H9 (cell line): ENCODE measurements around the gene MAPT. TPM values are rescaled to one million over a fixed set of nuclear protein-coding genes. Genes with fewer than 3 reads are reported as not detected.

ENCODE experiments used
- DNase-seq: peaks from one replicate; pipeline ENCODE4 v3.0.0-alpha.2; 2017
- H2AFZ ChIP-seq: one replicate; pipeline ENCODE4 v1.6.1; 2013; ENCODE audit warnings: mild to moderate bottlenecking, low read length, control low read depth, moderate library complexity
- H2AK5ac ChIP-seq: 2 replicates; pipeline ENCODE4 v1.6.1; 2013; ENCODE audit warnings: low read length, control low read depth, mixed read lengths; ENCODE audit not compliant: insufficient read length
- H2BK120ac ChIP-seq: one replicate; pipeline ENCODE4 v1.6.1; 2013; ENCODE audit warnings: low read depth, mild to moderate bottlenecking, low read length, control low read depth, inconsistent platforms; ENCODE audit not compliant: poor library complexity, severe bottlenecking
- H2BK12ac ChIP-seq: 2 replicates; pipeline ENCODE4 v1.6.1; 2013; ENCODE audit warnings: low read length, control low read depth, mixed read lengths, low read depth; ENCODE audit not compliant: insufficient read length
- H2BK15ac ChIP-seq: 2 replicates; pipeline ENCODE4 v1.6.1; 2013; ENCODE audit warnings: low read depth, low read length, control low read depth
- H2BK20ac ChIP-seq: one replicate; pipeline ENCODE4 v1.6.1; 2013; ENCODE audit warnings: low read depth, mild to moderate bottlenecking, low read length, control low read depth, inconsistent platforms; ENCODE audit not compliant: poor library complexity, severe bottlenecking
- H2BK5ac ChIP-seq: 2 replicates; pipeline ENCODE4 v1.6.1; 2013; ENCODE audit warnings: low read length, control low read depth, mixed read lengths; ENCODE audit not compliant: insufficient read length
- H3K14ac ChIP-seq: 2 replicates; pipeline ENCODE4 v1.6.1; 2013; ENCODE audit warnings: low read length, control low read depth; ENCODE audit not compliant: insufficient read depth
- H3K18ac ChIP-seq: 2 replicates; pipeline ENCODE4 v1.6.1; 2013; ENCODE audit warnings: low read depth, mild to moderate bottlenecking, mixed read lengths, low read length, control low read depth; ENCODE audit not compliant: insufficient read length
- H3K23ac ChIP-seq: 2 replicates; pipeline ENCODE4 v1.6.1; 2013; ENCODE audit warnings: low read length, control low read depth, mixed read lengths, low read depth; ENCODE audit not compliant: insufficient read length
- H3K23me2 ChIP-seq: 2 replicates; pipeline ENCODE4 v1.6.1; 2013; ENCODE audit warnings: low read depth, mild to moderate bottlenecking, mixed read lengths, low read length, control low read depth; ENCODE audit not compliant: insufficient read length, poor library complexity, severe bottlenecking
- H3K27ac ChIP-seq: 2 replicates; pipeline ENCODE4 v1.5.1; 2013; ENCODE audit warnings: low read length, control low read depth, mixed read lengths, low read depth; ENCODE audit not compliant: insufficient read length
- H3K27me3 ChIP-seq: 2 replicates; pipeline ENCODE4 v1.6.1; 2013; ENCODE audit warnings: low read length, control low read depth, inconsistent platforms; ENCODE audit not compliant: insufficient read depth
- H3K4ac ChIP-seq: 2 replicates; pipeline ENCODE4 v1.6.1; 2013; ENCODE audit warnings: low read depth, mild to moderate bottlenecking, control low read depth, inconsistent platforms, low read length, moderate library complexity
- H3K4me1 ChIP-seq: 2 replicates; pipeline ENCODE4 v1.6.1; 2013; ENCODE audit warnings: low read length, control low read depth, inconsistent platforms; ENCODE audit not compliant: insufficient read depth
- H3K4me2 ChIP-seq: 2 replicates; pipeline ENCODE4 v1.6.1; 2013; ENCODE audit warnings: low read length, control low read depth, mixed read lengths; ENCODE audit not compliant: insufficient read length, insufficient read depth
- H3K56ac ChIP-seq: 2 replicates; pipeline ENCODE4 v1.6.1; 2013; ENCODE audit warnings: low read depth, mild to moderate bottlenecking, mixed read lengths, low read length, control low read depth; ENCODE audit not compliant: insufficient read length
- H3K79me1 ChIP-seq: 2 replicates; pipeline ENCODE4 v1.6.1; 2013; ENCODE audit warnings: low read depth, mild to moderate bottlenecking, moderate library complexity, low read length, control low read depth, inconsistent platforms; ENCODE audit not compliant: insufficient read depth, poor library complexity, severe bottlenecking
- H3K79me2 ChIP-seq: 2 replicates; pipeline ENCODE4 v1.6.1; 2013; ENCODE audit warnings: low read length, control low read depth, inconsistent platforms; ENCODE audit not compliant: insufficient read depth
- H3K9ac ChIP-seq: 2 replicates; pipeline ENCODE4 v1.6.1; 2013; ENCODE audit warnings: low read length, control low read depth, mixed read lengths; ENCODE audit not compliant: insufficient read length; ENCODE audit errors: extremely low read depth
- H3K9me3 ChIP-seq: one replicate; pipeline ENCODE4 v1.6.1; 2013; ENCODE audit warnings: low read depth, low read length, inconsistent platforms; ENCODE audit not compliant: control insufficient read depth
- H3T11ph ChIP-seq: one replicate; pipeline ENCODE4 v1.6.1; 2013; ENCODE audit warnings: mild to moderate bottlenecking, low read length, control low read depth, inconsistent platforms
- H4K20me1 ChIP-seq: one replicate; pipeline ENCODE4 v1.6.1; 2013; ENCODE audit not compliant: control insufficient read depth, insufficient read length, insufficient read depth
- H4K5ac ChIP-seq: 2 replicates; pipeline ENCODE4 v1.6.1; 2013; ENCODE audit warnings: low read depth, mild to moderate bottlenecking, mixed read lengths, low read length, control low read depth; ENCODE audit not compliant: insufficient read length
- H4K8ac ChIP-seq: replicated peaks from 2 replicates; pipeline ENCODE4 v1.6.1; 2013; ENCODE audit warnings: low read length, control low read depth, mixed read lengths, low read depth; ENCODE audit not compliant: insufficient read length
- H4K91ac ChIP-seq: 2 replicates; pipeline ENCODE4 v1.6.1; 2013; ENCODE audit warnings: low read depth, mild to moderate bottlenecking, moderate library complexity, mixed read lengths, low read length, control low read depth; ENCODE audit not compliant: insufficient read length
- H3K27ac Mint-ChIP-seq, 3 experiments: 2 replicates in 2 of 3; 3 replicates in 1 of 3; pipeline ENCODE4 v1.8.0; 2020 to 2021; ENCODE audit warnings: mixed read lengths in 3 of 3, mild to moderate bottlenecking in 1 of 3, moderate library complexity in 1 of 3
- H3K27me3 Mint-ChIP-seq: 2 replicates; pipeline ENCODE4 v1.8.0; 2021; ENCODE audit warnings: low read depth, mild to moderate bottlenecking, moderate library complexity, mixed read lengths
- H3K36me3 Mint-ChIP-seq, 3 experiments: 2 replicates in 2 of 3; 3 replicates in 1 of 3; pipeline ENCODE4 v1.8.0; 2020 to 2021; ENCODE audit warnings: low read depth in 3 of 3, mixed read lengths in 3 of 3; ENCODE audit not compliant: insufficient read depth in 1 of 3
- H3K4me1 Mint-ChIP-seq, 2 experiments: 2 replicates each; pipeline ENCODE4 v1.8.0; 2020; ENCODE audit warnings: mixed read lengths in 2 of 2
- H3K4me3 Mint-ChIP-seq, 2 experiments: 2 replicates in 1 of 2; 3 replicates in 1 of 2; pipeline ENCODE4 v1.8.0; 2020 to 2021; ENCODE audit warnings: mild to moderate bottlenecking in 2 of 2, mixed read lengths in 2 of 2, moderate library complexity in 1 of 2
- H3K9me3 Mint-ChIP-seq, 2 experiments: 2 replicates in 1 of 2; 3 replicates in 1 of 2; pipeline ENCODE4 v1.8.0; 2020; ENCODE audit warnings: mild to moderate bottlenecking in 2 of 2, mixed read lengths in 2 of 2, moderate library complexity in 1 of 2
- CTCF ChIP-seq: fragments of 200-600 bp; sonication (generic); conservative IDR thresholded peaks from 3 replicates; pipeline ENCODE4 v1.8.0; 2021; ENCODE audit warnings: antibody characterized with exemption, mild to moderate bottlenecking
- WGBS: extraction: QIAGEN DNeasy Blood & Tissue Kit; methylation state at CpG from one replicate; pipeline ENCODE4 v1.1.7; 2013; ENCODE audit warnings: missing lambda C conversion rate, low lambda C conversion rate, mixed read lengths; ENCODE audit not compliant: insufficient read length; ENCODE audit errors: extremely low coverage; 5-methylcytosine and 5-hydroxymethylcytosine counted together
- total RNA-seq: library from RNA; stranded (reverse); gene quantifications from 2 replicates; pipeline ENCODE4 v1.2.1, GENCODE V29; 2021

The MAPT gene
- total RNA-seq, 1 experiment from 2014 or later: 1.6 TPM

GRCh38 chr17:45871718-45872117, 22.6 kb upstream of the MAPT start:
- H2BK5ac ChIP-seq: no peak overlapping the region

More at GRCh38 chr17:45871718-45872117, 22.6 kb upstream of the MAPT start:
- Histone ChIP-seq H3K9ac (no peak overlapping the region), H4K91ac (no peak overlapping the region), H3K4ac (no peak overlapping the region), H4K8ac (no peak overlapping the region), H2BK12ac (no peak overlapping the region), H3K9me3 (no peaks in the 10 kb centered on the region), H3K4me2 (no peak overlapping the region), H2AK5ac (no peak overlapping the region), H3K27me3 (no peaks in the 10 kb centered on the region), H3K23me2 (no peaks in the 10 kb centered on the region), H3K23ac (no peak overlapping the region), H3K56ac (no peak overlapping the region), H3K14ac (no peak overlapping the region), H4K20me1 (no peaks in the 10 kb centered on the region), H3K79me2 (no peaks in the 10 kb centered on the region), H2BK20ac (no peak overlapping the region), H3K4me1 (no peaks in the 10 kb centered on the region), H3K79me1 (no peaks in the 10 kb centered on the region), H2BK15ac (no peak overlapping the region), H2AFZ (no peak overlapping the region), H4K5ac (no peak overlapping the region), H2BK120ac (no peak overlapping the region), H3T11ph (no peak overlapping the region), H3K27ac (no peak overlapping the region), H3K18ac (no peak overlapping the region)
- Mint-ChIP-seq H3K9me3 (no peaks in the 10 kb centered on the region), H3K36me3 (no peaks in the 10 kb centered on the region), H3K27me3 (peaks cover 2% of the 10 kb centered on the region; the same call in 1 of the 2 replicates), H3K4me3 (no peak overlapping the region), H3K4me1 (peaks cover 11 to 16% of the 10 kb centered on the region in 2 experiments), H3K27ac (no peak overlapping the region; a peak in 1 of 7 replicates)
- no CpG with 5 or more reads among the region's 5 CpGs for WGBS
- no peak for TF ChIP-seq CTCF
- no peak for DNase-seq
